CD4-positive, alpha-beta T cell (primary cell): ENCODE results near the gene TTLL6. TPM values are rescaled to one million over a fixed set of nuclear protein-coding genes. Genes with fewer than 3 reads are reported as not detected.

Experiments
- ATAC-seq: fragments of 200-7000 bp; cut with Tn5 transposase; one replicate; pipeline ENCODE4 v1.10.0; 2022; ENCODE audit warnings: mild to moderate bottlenecking; ENCODE audit not compliant: poor library complexity
- CTCF ChIA-PET: fragments of 350-600 bp; sonication (Branson Sonifier 250); formaldehyde crosslinking; loops from one replicate; lab custom pipeline; 2021; ENCODE audit warnings: antibody characterized with exemption, inconsistent platforms; lab: Charles Lee
- POLR2A ChIA-PET: fragments of 350-600 bp; sonication (Branson Sonifier 250); formaldehyde crosslinking; loops from one replicate; lab custom pipeline; 2021; ENCODE audit warnings: antibody characterized with exemption, inconsistent platforms; lab: Charles Lee
- DNase-seq, 14 experiments: peaks; one replicate each; pipeline ENCODE4 v3.0.0-alpha.2; 2013 to 2020; ENCODE audit warnings: mixed read lengths in 2 of 14
- H3K27ac ChIP-seq, 2 donors: one replicate each; pipeline versions ENCODE4 v1.5.1 to v1.7.0; 2013; ENCODE audit warnings: low read length in 2 of 2, low read depth in 1 of 2, mild to moderate bottlenecking in 1 of 2
- H3K27me3 ChIP-seq, 2 experiments: 1 replicate in 1 of 2; 2 replicates in 1 of 2; pipeline versions ENCODE4 v1.6.1 to v1.7.0; 2013; ENCODE audit warnings: low read length in 2 of 2, control low read depth in 1 of 2, mild to moderate bottlenecking in 1 of 2, moderate library complexity in 1 of 2; ENCODE audit not compliant: insufficient read depth in 2 of 2, control insufficient read depth in 1 of 2
- H3K36me3 ChIP-seq: one replicate; pipeline ENCODE4 v1.6.1; 2013; ENCODE audit warnings: low read length, control low read depth; ENCODE audit not compliant: insufficient read depth
- H3K4me1 ChIP-seq: one replicate; pipeline ENCODE4 v1.6.1; 2013; ENCODE audit warnings: low read length, control low read depth; ENCODE audit not compliant: insufficient read depth
- H3K4me3 ChIP-seq: one replicate; pipeline ENCODE4 v1.5.1; 2013; ENCODE audit warnings: mild to moderate bottlenecking, low read length, moderate library complexity
- H3K9me3 ChIP-seq, 2 experiments: 1 replicate in 1 of 2; 2 replicates in 1 of 2; pipeline versions ENCODE4 v1.6.1 to v1.7.0; 2013; ENCODE audit warnings: low read length in 2 of 2, mild to moderate bottlenecking in 2 of 2, control low read depth in 1 of 2, moderate library complexity in 1 of 2; ENCODE audit not compliant: control insufficient read depth in 1 of 2, insufficient read depth in 1 of 2
- H3K27ac Mint-ChIP-seq: one replicate; pipeline ENCODE4 v1.8.0; 2020; ENCODE audit warnings: mixed read lengths
- H3K27me3 Mint-ChIP-seq: one replicate; pipeline ENCODE4 v1.8.0; 2021; ENCODE audit warnings: mixed read lengths
- H3K36me3 Mint-ChIP-seq: one replicate; pipeline ENCODE4 v1.8.0; 2021; ENCODE audit warnings: low read depth, mixed read lengths
- H3K4me1 Mint-ChIP-seq: one replicate; pipeline ENCODE4 v1.8.0; 2021; ENCODE audit warnings: low read depth, mixed read lengths
- H3K4me3 Mint-ChIP-seq: one replicate; pipeline ENCODE4 v1.8.0; 2020; ENCODE audit warnings: mild to moderate bottlenecking, mixed read lengths
- H3K9me3 Mint-ChIP-seq: one replicate; pipeline ENCODE4 v1.8.0; 2020; ENCODE audit warnings: mixed read lengths
- intact Hi-C, 2 experiments: fragments of 100-400 bp; cut with DNase I in 1 of 2; cut with micrococcal nuclease in 1 of 2; formaldehyde crosslinking; loops; one replicate each; pipeline versions ENCODE4 v1.15.1 to v1.9.0; 2023 to 2025; cut with DNase I, micrococcal nuclease
- total RNA-seq, 174 experiments: library from RNA in 2 of 174; stranded (reverse) in 2 of 174; gene quantifications; one replicate each; pipeline ENCODE4 v1.2.3 and lab custom pipeline; 2021 to 2026
- TF ChIP-seq, protein P1 (sequence below): fragments of 200-600 bp; IDR thresholded peaks from one replicate; pipeline ENCODE4 v1.8.0; 2022; ENCODE audit warnings: antibody characterized with exemption, mild to moderate bottlenecking

TTLL6 gene
- total RNA-seq, 2 experiments from 2014 or later = not detected

DNA sequence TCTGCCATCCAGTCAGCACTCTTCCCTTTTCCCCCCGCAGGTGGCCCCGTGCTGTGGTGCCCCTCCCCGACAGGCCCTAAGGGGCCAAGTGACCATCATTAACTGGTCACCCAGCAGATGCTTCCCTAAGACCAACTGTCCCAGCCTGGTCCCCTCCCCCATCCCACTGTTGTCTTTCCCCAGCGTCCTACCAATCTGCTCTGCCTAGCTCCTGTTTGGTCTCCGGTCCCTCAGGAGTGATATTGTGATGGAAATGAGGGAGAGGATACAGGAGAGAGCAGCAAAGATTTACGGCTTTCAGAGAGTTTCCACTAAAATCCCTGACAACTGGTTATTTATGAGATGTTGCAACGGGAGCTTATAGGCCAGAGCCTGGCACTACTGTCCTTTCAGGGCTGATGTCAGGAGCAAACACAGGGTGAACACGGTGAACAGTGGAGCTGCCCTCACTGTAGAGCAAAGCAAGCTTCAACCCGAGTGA lies 1.4 kb upstream of the TTLL6 start:
- POLR2A ChIA-PET = interaction anchor here (1.7 kb wide), 1 partner anchor 12 kb away, joined by 4 read pairs; the partner anchor contains the start of gene CALCOCO2
- TF ChIP-seq, protein P1, sequence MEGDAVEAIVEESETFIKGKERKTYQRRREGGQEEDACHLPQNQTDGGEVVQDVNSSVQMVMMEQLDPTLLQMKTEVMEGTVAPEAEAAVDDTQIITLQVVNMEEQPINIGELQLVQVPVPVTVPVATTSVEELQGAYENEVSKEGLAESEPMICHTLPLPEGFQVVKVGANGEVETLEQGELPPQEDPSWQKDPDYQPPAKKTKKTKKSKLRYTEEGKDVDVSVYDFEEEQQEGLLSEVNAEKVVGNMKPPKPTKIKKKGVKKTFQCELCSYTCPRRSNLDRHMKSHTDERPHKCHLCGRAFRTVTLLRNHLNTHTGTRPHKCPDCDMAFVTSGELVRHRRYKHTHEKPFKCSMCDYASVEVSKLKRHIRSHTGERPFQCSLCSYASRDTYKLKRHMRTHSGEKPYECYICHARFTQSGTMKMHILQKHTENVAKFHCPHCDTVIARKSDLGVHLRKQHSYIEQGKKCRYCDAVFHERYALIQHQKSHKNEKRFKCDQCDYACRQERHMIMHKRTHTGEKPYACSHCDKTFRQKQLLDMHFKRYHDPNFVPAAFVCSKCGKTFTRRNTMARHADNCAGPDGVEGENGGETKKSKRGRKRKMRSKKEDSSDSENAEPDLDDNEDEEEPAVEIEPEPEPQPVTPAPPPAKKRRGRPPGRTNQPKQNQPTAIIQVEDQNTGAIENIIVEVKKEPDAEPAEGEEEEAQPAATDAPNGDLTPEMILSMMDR = no peak
- CTCF ChIA-PET = interaction anchor here (1.9 to 9.1 kb wide), 2 partner anchors 61 to 66 kb away, joined by 6 to 115 read pairs; no protein-coding TSS in a partner anchor
- DNase-seq (no peak), ATAC-seq (no peak)
- H3K27ac ChIP-seq = no peak overlapping the region
- Mint-ChIP-seq H3K4me3 (peak overlapping the region; percentile 31), H3K27me3 (peaks cover 66% of the 10 kb centered on the region), H3K9me3 (no peaks in the 10 kb centered on the region), H3K27ac (no peak overlapping the region), H3K36me3 (no peaks in the 10 kb centered on the region), H3K4me1 (peaks cover 22% of the 10 kb centered on the region)
- H3K4me3 ChIP-seq = no peak overlapping the region
- no peaks in the 10 kb centered on the region for H3K36me3 ChIP-seq
- no peaks in the 10 kb centered on the region for H3K9me3 ChIP-seq
- H3K27me3 ChIP-seq = peaks cover 16 to 29% of the 10 kb centered on the region in 2 experiments
- intact Hi-C loops = no loop called here
- peaks cover 22% of the 10 kb centered on the region for H3K4me1 ChIP-seq

DNA sequence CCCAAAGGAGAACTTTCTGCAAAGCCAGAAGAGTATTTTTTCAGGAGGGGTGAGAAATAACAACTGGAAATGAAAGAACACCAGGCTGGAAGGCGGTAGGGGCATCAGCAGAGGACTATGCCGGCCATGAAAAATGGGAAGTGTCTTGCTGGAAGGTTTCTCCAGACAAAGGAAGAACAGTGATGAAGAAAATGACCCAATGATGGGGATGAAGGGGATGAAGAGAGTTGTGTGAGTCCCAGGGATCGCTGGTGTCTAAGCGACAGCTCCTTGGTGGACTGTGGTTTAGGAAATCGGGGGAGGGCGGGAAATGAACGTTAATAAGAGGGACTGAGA lies 623 bp downstream of the TTLL6 start:
- ATAC-seq = no peak
- peaks cover 16 to 32% of the 10 kb centered on the region in 2 experiments for H3K27me3 ChIP-seq
- H3K36me3 ChIP-seq = no peaks in the 10 kb centered on the region
- Mint-ChIP-seq H3K4me1 (peaks cover 22% of the 10 kb centered on the region), H3K27ac (no peak overlapping the region), H3K9me3 (no peaks in the 10 kb centered on the region), H3K36me3 (no peaks in the 10 kb centered on the region), H3K27me3 (peaks cover 71% of the 10 kb centered on the region), H3K4me3 (peak overlapping the region; percentile 50)
- POLR2A ChIA-PET = interaction anchor here (0.8 to 1.5 kb wide), 4 partner anchors 14 to 92 kb away, joined by 3 to 5 read pairs (median 3); partner anchors contain the start of gene CALCOCO2
- no peak overlapping the region for H3K27ac ChIP-seq
- DNase-seq = no peak
- intact Hi-C loops = no loop called here
- CTCF ChIA-PET = interaction anchor here (1.0 to 9.1 kb wide), 4 partner anchors 63 to 91 kb away, joined by 3 to 115 read pairs (median 10); no protein-coding TSS in a partner anchor
- TF ChIP-seq, protein P1 = no peak
- H3K4me3 ChIP-seq = peak overlapping the region; percentile 50
- no peaks in the 10 kb centered on the region for H3K9me3 ChIP-seq
- H3K4me1 ChIP-seq = peaks cover 22% of the 10 kb centered on the region

DNA sequence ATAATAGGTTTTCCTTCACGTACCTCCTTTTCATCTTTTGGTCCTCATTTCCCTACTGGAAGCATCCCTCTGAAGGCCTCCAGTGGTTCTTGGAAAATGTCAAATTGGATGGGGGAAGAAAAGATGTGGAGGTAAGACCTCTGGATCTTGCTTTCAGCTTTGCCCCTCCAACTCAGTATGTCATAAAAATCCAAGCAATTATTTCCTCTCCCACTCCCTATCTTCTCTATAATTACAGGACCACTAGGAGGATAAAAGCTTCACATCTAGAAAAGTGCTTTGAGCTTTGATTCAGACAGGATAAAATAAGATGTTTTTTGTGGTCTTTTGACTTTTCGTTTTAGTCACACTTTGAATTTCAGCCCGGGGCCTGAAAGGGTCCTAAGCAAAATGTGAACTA lies 1.7 kb downstream of the TTLL6 start:
- no peak overlapping the region for H3K27ac ChIP-seq
- H3K36me3 ChIP-seq = no peaks in the 10 kb centered on the region
- no peak for ATAC-seq
- TF ChIP-seq, protein P1 = no peak
- Mint-ChIP-seq H3K27ac (no peak overlapping the region), H3K9me3 (no peaks in the 10 kb centered on the region), H3K27me3 (peaks cover 66% of the 10 kb centered on the region), H3K4me3 (peak overlapping the region; percentile 31), H3K4me1 (peaks cover 22% of the 10 kb centered on the region), H3K36me3 (no peaks in the 10 kb centered on the region)
- no peak for DNase-seq
- peaks cover 16 to 30% of the 10 kb centered on the region in 2 experiments for H3K27me3 ChIP-seq
- ChIA-PET POLR2A (interaction anchor here (1.0 to 1.5 kb wide), 4 partner anchors 16 to 77 kb away, joined by 3 to 5 read pairs (median 3); partner anchors contain the start of gene CALCOCO2), CTCF (interaction anchor here (0.6 to 9.1 kb wide), 6 partner anchors 8 to 77 kb away, joined by 3 to 115 read pairs (median 8); partner anchors contain the start of gene ATP5MC1)
- H3K4me1 ChIP-seq = peaks cover 22% of the 10 kb centered on the region
- no peak overlapping the region for H3K4me3 ChIP-seq
- H3K9me3 ChIP-seq = no peaks in the 10 kb centered on the region
- intact Hi-C loops = no loop called here
